Spleen (tissue), 7 donors: Measurements from ENCODE around the gene LMAN2L.

Source experiments
- POLR2A ChIP-seq, 3 donors: fragments of 450-650 bp; IDR thresholded peaks; one replicate each; pipeline ENCODE4 v1.5.1; 2017; ENCODE audit warnings: antibody characterized with exemption in 3 of 3, mild to moderate bottlenecking in 1 of 3
- POLR2AphosphoS5 ChIP-seq, 3 donors: sonication (generic); formaldehyde crosslinking; IDR thresholded peaks; one replicate each; pipeline ENCODE4 v1.5.1; 2017; ENCODE audit warnings: antibody characterized with exemption in 3 of 3
- TF ChIP-seq, protein P1 (sequence below), 11 experiments: fragments of 200-600 bp in 7 of 11; fragments of 450-650 bp in 4 of 11; sonication (generic) in 4 of 11; IDR thresholded peaks in 8 of 11; conservative IDR thresholded peaks in 3 of 11; 1 replicate in 7 of 11; 2 replicates in 4 of 11; pipeline versions ENCODE4 v1.4.0 to v1.8.0; 2016 to 2021; ENCODE audit warnings: antibody characterized with exemption in 11 of 11, inconsistent platforms in 4 of 11, mild to moderate bottlenecking in 1 of 11
- donor health status: DM: no; HTN: no; CAD: no; lungs with moderate emphysema.
- donor health status: DM: no; HTN: no; CAD: no.
- donor health status: DM: no; HTN: no; CAD: no.

- TF ChIP-seq, protein P1, sequence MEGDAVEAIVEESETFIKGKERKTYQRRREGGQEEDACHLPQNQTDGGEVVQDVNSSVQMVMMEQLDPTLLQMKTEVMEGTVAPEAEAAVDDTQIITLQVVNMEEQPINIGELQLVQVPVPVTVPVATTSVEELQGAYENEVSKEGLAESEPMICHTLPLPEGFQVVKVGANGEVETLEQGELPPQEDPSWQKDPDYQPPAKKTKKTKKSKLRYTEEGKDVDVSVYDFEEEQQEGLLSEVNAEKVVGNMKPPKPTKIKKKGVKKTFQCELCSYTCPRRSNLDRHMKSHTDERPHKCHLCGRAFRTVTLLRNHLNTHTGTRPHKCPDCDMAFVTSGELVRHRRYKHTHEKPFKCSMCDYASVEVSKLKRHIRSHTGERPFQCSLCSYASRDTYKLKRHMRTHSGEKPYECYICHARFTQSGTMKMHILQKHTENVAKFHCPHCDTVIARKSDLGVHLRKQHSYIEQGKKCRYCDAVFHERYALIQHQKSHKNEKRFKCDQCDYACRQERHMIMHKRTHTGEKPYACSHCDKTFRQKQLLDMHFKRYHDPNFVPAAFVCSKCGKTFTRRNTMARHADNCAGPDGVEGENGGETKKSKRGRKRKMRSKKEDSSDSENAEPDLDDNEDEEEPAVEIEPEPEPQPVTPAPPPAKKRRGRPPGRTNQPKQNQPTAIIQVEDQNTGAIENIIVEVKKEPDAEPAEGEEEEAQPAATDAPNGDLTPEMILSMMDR (IDR thresholded peaks at IDR 0.05 in 8 of 11, conservative IDR thresholded peaks at IDR 0.05 in 3 of 11) = no peak
- TF ChIP-seq POLR2AphosphoS5 (IDR thresholded peaks at IDR 0.05) (no peak), POLR2A (IDR thresholded peaks at IDR 0.05) (no peak)
These were observed 35.3 kb upstream of the LMAN2L start for GRCh38 chr2:96775160-96775559.
